ENCODE data around the gene FAM53B. TPM values are rescaled to one million over a fixed set of nuclear protein-coding genes. Genes with fewer than 3 reads are reported as not detected.
A peak's percentile ranks its signal among the peaks of the same experiment; 100 is the strongest.
"Not testable (repeated sequence)": the region's sequence is repeated elsewhere in the genome, so short reads cannot be mapped to it uniquely, and the experiment has no call there.

FAM53B gene
- total and polyA plus RNA-seq, 4 donors = 14.6 to 45.4 (median 18.2) TPM

DNA sequence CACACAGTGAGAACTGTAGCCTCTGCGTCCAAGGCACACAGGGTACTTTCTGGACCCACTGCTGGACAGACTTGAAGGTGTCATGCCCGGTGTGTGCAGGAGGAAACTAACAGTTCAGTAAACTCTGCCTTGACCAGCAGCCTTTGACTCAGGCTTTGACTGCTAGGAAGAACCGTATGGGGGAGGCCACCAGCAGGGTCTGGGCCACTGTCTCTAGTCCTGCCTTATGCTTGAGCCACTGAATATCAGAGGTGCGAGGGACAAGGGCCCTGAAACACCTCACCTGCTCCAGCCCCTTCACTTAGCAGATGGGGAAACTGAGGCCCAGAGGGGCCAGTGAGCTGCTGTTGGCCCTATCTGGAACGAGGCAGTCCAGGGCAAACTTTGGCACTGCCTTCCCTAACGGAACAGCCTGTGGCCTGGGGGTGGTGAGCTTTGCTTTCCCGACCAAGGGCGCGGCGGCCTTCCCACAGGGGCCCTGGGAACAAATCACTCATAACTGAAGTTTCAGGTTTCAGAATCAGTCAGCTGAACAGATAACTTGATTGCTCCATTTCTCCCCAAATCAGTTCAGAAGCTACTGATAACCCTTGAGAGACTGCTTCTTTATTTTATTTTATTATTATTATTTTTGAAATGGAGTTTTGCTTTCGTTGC is 130.0 kb downstream of the FAM53B start:
- Histone ChIP-seq H3K4me3 (no peak overlapping the region), H3K27me3 (ENCODE audit: control insufficient read depth in 3 of 3, insufficient read depth in 3 of 3, low read length in 2 of 3) (no peaks in the 10 kb centered on the region), H3K36me3 (ENCODE audit: control insufficient read depth in 4 of 4, insufficient read depth in 4 of 4, low read length in 4 of 4) (peaks cover 0 to 18% (median 0%) of the 10 kb centered on the region in 4 donors), H3K9ac (ENCODE audit: insufficient read depth in 1 of 2, low read length in 2 of 2) (no peak overlapping the region), H3K27ac (ENCODE audit: low read depth in 1 of 2, low read length in 1 of 2) (no peak overlapping the region), H3K9me3 (ENCODE audit: control insufficient read depth in 4 of 4, insufficient read depth in 3 of 4, low read length in 3 of 4) (no peaks in the 10 kb centered on the region), H3K4me1 (ENCODE audit: control insufficient read depth in 5 of 5, insufficient read depth in 5 of 5, low read length in 5 of 5) (peaks cover 0 to 28% (median 12%) of the 10 kb centered on the region in 5 donors)
- TF ChIP-seq, protein P1, sequence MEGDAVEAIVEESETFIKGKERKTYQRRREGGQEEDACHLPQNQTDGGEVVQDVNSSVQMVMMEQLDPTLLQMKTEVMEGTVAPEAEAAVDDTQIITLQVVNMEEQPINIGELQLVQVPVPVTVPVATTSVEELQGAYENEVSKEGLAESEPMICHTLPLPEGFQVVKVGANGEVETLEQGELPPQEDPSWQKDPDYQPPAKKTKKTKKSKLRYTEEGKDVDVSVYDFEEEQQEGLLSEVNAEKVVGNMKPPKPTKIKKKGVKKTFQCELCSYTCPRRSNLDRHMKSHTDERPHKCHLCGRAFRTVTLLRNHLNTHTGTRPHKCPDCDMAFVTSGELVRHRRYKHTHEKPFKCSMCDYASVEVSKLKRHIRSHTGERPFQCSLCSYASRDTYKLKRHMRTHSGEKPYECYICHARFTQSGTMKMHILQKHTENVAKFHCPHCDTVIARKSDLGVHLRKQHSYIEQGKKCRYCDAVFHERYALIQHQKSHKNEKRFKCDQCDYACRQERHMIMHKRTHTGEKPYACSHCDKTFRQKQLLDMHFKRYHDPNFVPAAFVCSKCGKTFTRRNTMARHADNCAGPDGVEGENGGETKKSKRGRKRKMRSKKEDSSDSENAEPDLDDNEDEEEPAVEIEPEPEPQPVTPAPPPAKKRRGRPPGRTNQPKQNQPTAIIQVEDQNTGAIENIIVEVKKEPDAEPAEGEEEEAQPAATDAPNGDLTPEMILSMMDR (IDR thresholded peaks at IDR 0.05; ENCODE audit: control extremely low read depth, extremely low read depth) = no peak
- DNase-seq = no peak
- ATAC-seq (ENCODE audit: insufficient read depth, low FRiP score) = no peak
- 87 to 90% methylated on average over 11 of the region's 11 CpGs for WGBS, 2 donors

DNA sequence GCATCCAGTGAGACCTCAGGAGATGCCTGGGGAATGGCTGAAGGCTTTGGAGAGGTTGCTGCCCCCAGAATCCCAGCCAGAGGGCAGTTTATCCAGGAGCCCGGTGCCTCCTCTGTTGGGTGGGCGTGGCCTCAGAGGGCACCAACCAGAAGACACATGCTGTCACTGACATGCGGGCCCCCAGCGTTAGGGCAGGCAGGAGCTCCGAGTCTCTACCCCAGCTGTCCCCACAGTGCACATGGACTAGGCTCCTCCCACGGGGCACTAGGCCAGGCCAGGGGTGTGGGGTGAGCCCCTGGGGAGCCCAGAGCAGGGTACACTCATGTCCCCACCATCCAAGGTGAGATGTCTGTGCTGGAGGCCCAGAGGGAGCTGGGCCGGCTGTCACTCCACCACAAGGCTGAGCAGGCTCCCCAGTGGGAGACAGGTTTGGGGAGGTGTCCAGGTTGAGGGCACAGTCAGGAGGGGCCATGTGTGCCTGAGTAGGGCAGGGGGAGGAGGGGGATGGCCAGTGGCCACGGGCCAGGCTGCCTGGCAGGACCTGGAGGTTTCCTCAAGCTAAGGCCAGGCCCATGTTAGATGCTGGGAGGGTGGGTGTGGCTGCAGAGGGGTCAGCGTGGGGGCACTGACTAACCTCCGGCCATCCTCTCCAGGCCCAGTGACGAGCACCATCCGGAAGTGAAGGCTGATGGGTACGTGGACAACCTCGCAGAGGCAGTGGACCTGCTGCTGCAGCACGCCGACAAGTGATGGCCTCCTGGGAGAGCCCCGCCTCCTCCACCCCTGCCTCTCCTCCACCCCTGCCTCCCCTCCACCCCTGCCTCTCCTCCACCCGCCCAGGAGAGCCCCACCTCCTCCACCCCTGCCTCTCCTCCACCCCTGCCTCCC is 131.3 kb downstream of the FAM53B start:
- TF ChIP-seq, protein P1 (IDR thresholded peaks at IDR 0.05; ENCODE audit: control extremely low read depth, extremely low read depth) = no peak
- Histone ChIP-seq H3K4me3 (no peak overlapping the region), H3K9ac (ENCODE audit: insufficient read depth in 1 of 2, low read length in 2 of 2) (no peak overlapping the region), H3K27ac (ENCODE audit: low read depth in 1 of 2, low read length in 1 of 2) (peak overlapping the region in 1 of 2 donors; percentile 34), H3K36me3 (ENCODE audit: control insufficient read depth in 4 of 4, insufficient read depth in 4 of 4, low read length in 4 of 4) (peaks cover 0 to 13% (median 0%) of the 10 kb centered on the region in 4 donors), H3K27me3 (ENCODE audit: control insufficient read depth in 3 of 3, insufficient read depth in 3 of 3, low read length in 2 of 3) (no peaks in the 10 kb centered on the region), H3K4me1 (ENCODE audit: control insufficient read depth in 5 of 5, insufficient read depth in 5 of 5, low read length in 5 of 5) (peaks cover 0 to 16% (median 8%) of the 10 kb centered on the region in 5 donors), H3K9me3 (ENCODE audit: control insufficient read depth in 4 of 4, insufficient read depth in 3 of 4, low read length in 3 of 4) (no peaks in the 10 kb centered on the region)
- no peak for DNase-seq
- WGBS, 2 donors = 58 to 60% methylated on average over 18 of the region's 18 CpGs
- no peak for ATAC-seq (ENCODE audit: insufficient read depth, low FRiP score)

DNA sequence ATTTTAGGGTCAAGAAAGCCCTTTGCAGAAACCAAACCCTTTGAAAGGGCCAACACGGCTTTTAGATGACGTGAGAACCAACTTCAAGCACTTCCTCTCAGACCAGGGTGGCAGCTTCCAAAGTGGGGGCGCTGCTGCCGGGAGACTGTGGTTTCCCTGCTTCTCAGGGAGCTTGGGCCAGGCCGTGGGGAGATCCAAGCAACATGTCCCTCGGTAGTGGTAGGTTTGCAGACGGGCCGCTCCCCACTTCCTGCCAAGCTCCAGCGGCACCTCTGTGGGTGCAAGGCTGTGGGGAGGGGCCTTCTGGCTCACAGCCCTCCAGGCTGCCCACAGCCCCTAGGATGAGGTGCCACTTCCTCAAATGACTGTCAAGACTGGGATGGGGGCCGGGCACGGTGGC is 132.4 kb downstream of the FAM53B start:
- Histone ChIP-seq H3K4me1 (ENCODE audit: control insufficient read depth in 5 of 5, insufficient read depth in 5 of 5, low read length in 5 of 5) (peaks cover 0 to 16% (median 7%) of the 10 kb centered on the region in 5 donors), H3K9ac (ENCODE audit: insufficient read depth in 1 of 2, low read length in 2 of 2) (no peak overlapping the region), H3K36me3 (ENCODE audit: control insufficient read depth in 4 of 4, insufficient read depth in 4 of 4, low read length in 4 of 4) (peaks cover 0 to 9% (median 0%) of the 10 kb centered on the region in 4 donors), H3K27me3 (ENCODE audit: control insufficient read depth in 3 of 3, insufficient read depth in 3 of 3, low read length in 2 of 3) (no peaks in the 10 kb centered on the region), H3K4me3 (no peak overlapping the region), H3K27ac (ENCODE audit: low read depth in 1 of 2, low read length in 1 of 2) (peak overlapping the region in 1 of 2 donors; percentile 1), H3K9me3 (ENCODE audit: control insufficient read depth in 4 of 4, insufficient read depth in 3 of 4, low read length in 3 of 4) (no peaks in the 10 kb centered on the region)
- WGBS, 2 donors = 28 to 56% methylated on average over 11 of the region's 11 CpGs
- TF ChIP-seq, protein P1 (IDR thresholded peaks at IDR 0.05; ENCODE audit: control extremely low read depth, extremely low read depth) = no peak
- DNase-seq (no peak), ATAC-seq (ENCODE audit: insufficient read depth, low FRiP score) (no peak)

DNA sequence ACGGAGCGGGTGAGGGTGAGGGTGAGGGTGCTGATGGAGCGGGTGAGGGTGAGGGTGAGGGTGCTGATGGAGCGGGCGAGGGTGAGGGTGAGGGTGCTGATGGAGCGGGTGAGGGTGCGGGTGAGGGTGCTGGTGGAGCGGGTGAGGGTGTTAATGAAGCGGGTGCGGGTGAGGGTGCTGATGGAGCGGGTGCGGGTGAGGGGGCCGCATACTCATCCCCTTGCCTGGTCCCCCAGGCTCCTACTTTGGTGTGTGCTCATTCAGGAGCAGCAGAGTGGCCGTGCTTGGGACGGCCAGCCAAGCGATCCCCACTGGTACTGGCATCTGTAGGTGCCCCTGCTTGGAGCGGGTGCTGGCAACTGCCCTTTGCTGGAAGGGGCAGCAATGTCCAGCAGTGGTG is 133.3 kb downstream of the FAM53B start:
- H3K9ac ChIP-seq (ENCODE audit: insufficient read depth in 1 of 2, low read length in 2 of 2); ATAC-seq (ENCODE audit: insufficient read depth, low FRiP score); DNase-seq; H3K27me3 ChIP-seq (ENCODE audit: control insufficient read depth in 3 of 3, insufficient read depth in 3 of 3, low read length in 2 of 3); H3K4me3 ChIP-seq; H3K9me3 ChIP-seq (ENCODE audit: control insufficient read depth in 4 of 4, insufficient read depth in 3 of 4, low read length in 3 of 4); H3K36me3 ChIP-seq (ENCODE audit: control insufficient read depth in 4 of 4, insufficient read depth in 4 of 4, low read length in 4 of 4): not testable (repeated sequence)
- H3K4me1 ChIP-seq (ENCODE audit: control insufficient read depth in 5 of 5, insufficient read depth in 5 of 5, low read length in 5 of 5) = peaks cover 0 to 16% (median 7%) of the 10 kb centered on the region in 5 donors
- peak overlapping the region in 1 of 2 donors; percentile 11 for H3K27ac ChIP-seq (ENCODE audit: low read depth in 1 of 2, low read length in 1 of 2)
- 77 to 90% methylated on average over 9 to 17 of the region's 17 CpGs for WGBS, 2 donors

DNA sequence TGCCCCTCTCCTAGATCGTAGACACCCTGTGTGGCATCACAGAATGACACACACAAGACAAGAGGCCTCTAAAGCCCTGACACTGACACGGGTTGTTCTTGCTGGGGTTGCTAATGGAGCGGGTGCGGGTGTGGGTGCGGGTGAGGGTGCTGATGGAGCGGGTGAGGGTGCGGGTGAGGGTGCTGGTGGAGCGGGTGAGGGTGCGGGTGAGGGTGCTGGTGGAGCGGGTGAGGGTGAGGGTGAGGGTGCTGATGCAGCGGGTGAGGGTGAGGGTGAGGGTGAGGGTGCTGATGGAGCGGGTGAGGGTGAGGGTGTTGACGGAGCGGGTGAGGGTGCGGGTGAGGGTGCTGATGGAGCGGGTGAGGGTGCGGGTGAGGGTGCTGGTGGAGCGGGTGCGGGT is 134.0 kb downstream of the FAM53B start:
- not testable (repeated sequence) for DNase-seq; H3K27me3 ChIP-seq (ENCODE audit: control insufficient read depth in 3 of 3, insufficient read depth in 3 of 3, low read length in 2 of 3); H3K9ac ChIP-seq (ENCODE audit: insufficient read depth in 1 of 2, low read length in 2 of 2); H3K9me3 ChIP-seq (ENCODE audit: control insufficient read depth in 4 of 4, insufficient read depth in 3 of 4, low read length in 3 of 4); ATAC-seq (ENCODE audit: insufficient read depth, low FRiP score); H3K4me3 ChIP-seq; H3K36me3 ChIP-seq (ENCODE audit: control insufficient read depth in 4 of 4, insufficient read depth in 4 of 4, low read length in 4 of 4); H3K27ac ChIP-seq (ENCODE audit: low read depth in 1 of 2, low read length in 1 of 2)
- peaks cover 0 to 16% (median 7%) of the 10 kb centered on the region in 5 donors for H3K4me1 ChIP-seq (ENCODE audit: control insufficient read depth in 5 of 5, insufficient read depth in 5 of 5, low read length in 5 of 5)
- 91 to 95% methylated on average over 15 to 17 of the region's 19 CpGs for WGBS, 2 donors
